Measurements from ENCODE around the gene GHRHR.

The GHRHR gene

DNA sequence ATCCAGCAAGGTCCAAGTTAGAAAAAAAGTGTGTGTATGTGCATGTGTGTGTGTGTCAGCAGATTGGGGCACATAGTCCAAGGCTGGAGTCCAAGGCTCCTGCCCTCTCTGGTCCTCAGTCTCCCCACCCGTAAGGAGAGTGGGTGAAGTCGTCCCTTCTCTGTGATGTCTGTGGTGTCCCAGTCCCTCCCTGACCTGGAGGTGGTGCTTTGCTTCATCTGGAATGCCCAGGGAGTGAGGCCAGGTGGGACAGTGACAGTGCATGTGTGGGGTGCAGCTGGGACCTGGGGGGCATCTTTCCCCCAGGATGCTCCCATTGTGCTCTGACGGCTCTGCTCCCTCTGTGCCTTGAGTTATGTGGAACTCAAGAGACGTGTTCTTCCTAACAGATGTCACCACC, 34.1 kb upstream of the GHRHR start:
- DNase-seq: no peak

DNA sequence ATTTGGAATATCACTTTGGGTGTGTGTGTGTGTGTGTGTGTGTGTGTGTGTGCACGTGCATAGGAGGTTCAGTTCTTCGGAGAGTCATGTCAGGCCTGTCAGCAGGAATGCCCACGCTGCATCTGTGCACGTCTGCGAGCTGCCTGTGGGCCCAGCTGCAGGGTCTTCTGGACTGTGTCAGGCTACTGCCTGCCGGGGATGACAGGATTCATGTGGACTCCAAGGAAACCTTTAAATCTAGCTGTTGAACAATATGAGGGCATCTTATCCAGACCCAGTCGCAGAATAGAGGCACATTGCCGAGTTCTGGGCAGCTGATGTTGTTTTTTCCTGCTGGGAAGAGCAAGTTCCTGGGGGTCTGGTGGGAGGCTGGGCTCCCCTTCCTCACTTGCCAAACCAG, 33.1 kb upstream of the GHRHR start:
- no peak for DNase-seq

DNA sequence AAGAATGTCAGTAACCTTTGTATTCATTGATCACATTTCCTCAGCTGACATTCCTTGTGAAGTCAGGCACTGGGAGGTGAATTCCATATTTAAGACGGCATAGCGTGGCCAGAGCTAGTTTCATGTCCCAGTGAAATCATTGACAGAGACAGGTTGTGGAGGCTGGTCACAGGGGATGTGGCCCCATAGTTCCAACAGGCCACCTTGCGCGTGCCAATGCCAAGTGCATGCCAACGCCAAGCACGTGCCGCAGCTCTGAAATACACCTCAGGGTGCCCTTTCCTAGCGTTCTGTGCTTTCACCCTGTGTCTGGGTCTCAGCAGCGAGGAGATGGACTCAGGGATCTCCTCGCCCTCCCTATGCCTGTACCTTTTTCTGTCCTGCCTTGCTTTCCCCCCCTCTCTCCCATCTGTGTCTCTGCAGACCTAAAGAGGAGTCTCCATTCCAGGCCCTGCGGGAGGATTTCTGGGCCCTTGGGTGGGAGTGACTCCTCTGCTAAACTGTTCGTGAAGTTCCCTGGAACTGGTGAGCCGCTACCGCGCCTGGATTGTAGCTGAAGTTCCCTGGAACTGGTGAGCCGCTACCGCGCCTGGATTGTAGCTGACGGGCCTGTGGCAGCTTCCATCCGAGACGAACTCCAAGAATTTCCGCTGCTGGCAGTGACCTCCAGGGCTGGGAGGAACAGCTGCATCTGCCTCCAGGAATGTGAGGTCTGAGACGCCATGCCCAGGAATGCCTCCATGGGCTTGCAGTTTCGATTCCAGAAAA, 32.4 kb upstream of the GHRHR start:
- DNase-seq: no peak

DNA sequence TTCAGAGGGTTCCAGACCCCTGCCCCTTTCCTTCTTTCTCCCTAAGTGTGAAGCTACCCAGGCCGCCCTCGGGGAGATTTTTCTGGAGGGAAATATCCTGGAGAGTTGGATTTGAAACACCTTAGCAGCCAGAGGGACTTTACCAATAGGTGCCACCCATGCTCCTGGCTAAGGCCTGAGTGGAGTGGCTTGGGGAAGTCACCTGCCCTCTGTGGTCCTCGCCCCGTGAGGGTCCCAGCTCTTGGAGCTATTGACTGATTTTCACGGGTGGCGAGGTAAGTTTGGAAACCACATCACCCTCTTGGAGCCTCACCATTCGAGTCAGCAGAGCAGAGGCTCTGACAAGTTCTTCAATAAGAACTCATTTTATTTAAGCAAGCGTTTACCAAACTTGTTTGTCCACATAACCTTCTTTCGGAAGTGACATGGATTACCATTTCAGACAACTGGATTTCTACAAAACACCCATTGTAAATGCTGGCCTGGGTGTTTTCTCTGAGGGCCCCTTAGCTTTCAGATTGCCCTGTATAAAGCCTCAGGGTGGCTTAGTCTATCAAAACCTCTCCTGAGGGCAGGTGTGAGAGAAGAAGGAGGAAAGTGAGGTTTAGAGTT, 31.7 kb upstream of the GHRHR start:
- DNase-seq: no peak

DNA sequence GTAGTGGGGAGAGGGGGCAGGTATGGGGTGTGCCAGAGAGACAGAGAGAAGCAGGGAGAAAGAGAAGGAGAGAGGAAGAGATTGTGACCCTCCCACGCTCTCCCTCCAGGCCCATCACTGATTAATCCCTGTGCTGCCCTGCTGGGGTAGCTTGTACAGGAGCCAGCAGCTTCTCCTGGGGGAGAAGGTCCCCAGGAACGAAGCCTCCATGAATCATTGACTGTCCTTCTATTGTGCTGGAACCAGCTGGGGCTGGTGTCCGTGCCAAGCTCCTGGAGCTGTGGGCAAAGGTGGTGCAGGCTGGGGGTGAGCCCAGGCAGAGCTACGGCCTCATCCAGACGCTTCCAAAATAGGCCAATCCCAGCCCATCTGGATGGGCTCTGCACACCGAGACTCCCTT, 31.2 kb upstream of the GHRHR start:
- DNase-seq: no peak

DNA sequence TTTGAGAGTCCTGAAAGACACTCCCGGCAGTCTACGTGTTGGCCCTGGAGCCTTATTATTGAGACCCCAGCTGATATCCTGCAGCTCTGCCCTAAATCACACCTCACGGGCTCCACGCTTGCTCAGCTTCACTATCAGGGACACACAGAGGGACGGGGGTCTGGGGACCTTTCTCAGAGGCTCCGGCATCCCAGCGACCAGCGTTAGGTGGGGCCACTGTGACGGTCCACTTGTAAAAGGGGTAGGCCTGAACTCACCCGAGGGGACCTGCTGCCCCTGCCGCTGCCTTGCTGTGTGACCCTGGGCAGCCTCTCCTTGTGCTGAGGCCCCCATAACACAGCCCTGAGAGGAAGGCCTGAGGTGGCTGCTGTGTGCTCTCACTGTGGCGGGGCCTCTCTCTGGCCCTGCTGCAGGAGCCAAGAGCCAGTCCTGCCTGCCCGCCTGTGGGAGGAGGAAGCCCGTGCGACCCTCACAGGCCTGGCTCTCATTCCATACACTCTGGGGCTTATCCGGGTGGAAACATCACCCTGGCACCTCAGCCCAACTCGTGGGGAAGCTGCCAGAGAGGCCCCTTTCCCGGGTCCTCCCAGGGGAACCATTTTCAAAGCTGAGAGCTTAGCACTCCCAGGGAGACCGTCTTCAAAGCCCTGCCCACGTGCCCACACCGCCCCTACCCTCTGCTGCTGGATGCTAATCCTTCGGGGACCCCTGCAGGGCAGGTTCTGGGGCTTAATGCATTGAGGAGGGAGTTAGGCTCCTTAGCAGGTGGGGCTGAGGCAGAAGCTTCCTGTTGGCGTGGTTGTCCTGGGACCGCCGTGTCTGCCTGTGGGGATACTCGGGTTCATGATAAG, 30.4 kb upstream of the GHRHR start:
- DNase-seq: no peak

DNA sequence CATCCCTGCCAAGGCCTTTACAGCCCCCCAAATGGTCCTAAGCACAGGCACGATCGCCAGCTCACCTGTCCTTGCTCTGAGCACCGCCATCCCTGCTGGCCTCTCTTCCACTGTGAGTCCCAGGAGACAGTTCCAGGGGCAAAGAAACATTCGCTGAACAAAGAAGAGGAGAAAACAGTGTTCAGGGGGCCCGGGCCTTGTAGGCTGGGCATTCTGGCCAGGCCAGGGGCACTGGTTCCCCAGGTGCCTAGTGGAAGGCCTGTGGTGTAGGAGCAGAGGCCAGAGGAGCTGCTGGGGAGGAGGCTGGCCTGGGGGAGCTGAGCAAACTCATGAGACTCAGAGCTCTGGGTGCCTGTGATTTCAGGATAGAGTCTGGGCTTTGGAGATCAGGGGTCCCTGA, 29.5 kb upstream of the GHRHR start:
- no peak for DNase-seq

DNA sequence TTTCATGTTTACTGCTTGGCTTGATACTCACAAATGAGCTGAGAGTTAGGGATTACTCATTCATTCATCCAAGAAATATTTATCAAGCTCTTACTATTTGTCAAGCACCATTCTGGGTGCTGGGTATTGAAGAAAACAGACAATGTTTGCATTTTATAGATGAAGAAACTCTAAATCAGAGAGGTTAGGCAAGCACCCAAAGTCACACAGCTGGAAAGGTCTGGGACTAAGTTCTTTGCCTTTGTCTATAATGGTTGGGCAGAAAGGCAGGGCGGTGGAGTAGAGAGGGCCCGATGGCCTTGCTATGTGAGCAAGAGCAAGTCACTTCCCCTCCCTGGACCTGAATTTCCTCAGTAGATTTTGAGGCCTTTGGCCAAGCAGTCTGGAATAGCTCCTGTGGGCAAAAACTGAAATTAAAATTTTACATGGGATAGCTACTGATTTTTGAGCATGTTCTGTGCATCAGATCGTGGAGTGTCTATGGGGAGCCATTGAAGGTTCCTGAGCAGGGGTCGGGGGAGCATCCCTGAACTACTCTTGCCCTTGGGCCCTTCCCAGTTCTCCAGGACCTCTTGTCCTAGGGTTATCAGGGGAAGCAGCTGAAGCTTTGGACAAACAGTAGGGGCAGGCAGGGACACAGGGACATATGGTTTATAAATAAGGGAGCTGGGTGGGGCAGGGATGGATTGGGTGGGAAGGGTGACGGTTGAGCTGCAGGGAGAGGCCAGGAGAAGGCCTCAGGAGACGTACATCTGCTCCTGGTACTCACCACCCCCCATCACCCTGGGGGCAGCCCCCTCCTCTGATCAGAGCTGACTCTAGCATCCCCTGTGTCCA, 28.8 kb upstream of the GHRHR start:
- DNase-seq: no peak

DNA sequence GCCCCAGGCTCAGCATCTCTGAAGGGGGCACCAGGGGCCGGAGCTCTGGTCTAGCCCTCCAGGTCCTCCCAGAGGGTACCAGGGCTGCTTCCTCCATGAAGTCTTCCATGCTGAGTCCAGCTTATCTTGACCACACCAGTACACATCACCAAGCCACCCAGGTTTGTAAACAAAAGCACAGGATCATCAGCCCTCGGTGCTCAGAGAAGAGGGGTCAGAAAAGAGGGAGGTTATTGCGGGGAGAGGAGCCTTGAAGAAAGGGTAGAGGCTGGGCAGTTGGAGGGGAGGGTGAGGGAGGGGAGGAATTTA, 28.2 kb upstream of the GHRHR start:
- no peak for DNase-seq

DNA sequence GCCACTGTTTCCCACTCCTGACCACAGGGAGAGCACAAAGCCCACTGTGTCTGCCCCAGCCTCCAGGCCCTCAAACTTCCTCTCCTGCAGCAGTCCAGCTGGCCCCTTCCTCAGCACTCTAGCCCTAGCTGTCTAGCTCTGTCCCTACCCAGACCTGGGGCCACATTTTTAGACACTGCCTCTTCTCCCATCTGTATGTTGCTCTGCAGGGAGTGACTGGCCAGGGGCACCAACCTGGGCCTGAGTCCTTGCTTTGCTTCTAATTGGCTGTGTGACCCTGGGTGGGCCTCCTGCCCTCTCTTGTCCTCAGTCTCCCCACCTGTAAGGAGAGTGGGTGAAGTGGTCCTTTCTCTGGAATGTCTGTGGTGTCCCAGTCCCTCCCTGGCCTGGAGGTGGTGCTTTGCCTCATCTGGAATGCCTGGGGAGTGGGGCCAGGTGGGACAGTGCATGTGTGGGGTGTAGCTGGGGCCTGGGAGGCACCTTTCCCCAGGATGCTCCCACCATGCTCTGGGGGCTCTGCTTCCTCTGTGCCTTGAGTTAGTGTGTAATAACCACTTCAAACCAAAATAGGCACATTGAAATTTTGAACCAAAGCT, 27.0 kb upstream of the GHRHR start:
- DNase-seq: no peak

DNA sequence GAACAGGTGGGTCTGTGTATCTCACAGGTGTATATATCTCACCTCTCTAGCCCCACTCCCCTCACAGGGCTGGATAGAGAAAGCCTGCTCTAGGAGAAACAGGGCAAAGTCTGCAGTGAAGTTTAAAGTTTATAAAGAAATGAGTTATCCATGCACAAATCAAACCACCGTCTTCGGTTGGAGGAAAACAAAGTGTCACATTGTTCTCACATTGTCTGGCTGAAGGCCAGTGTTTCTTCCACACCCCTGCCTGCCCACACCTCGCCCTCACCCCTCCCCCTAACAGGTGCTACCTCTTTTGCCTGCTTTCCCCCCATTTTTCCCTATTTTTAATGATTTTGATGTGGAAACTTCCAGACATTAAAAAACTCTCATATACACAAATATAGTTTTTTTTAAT, 26.3 kb upstream of the GHRHR start:
- DNase-seq: no peak

DNA sequence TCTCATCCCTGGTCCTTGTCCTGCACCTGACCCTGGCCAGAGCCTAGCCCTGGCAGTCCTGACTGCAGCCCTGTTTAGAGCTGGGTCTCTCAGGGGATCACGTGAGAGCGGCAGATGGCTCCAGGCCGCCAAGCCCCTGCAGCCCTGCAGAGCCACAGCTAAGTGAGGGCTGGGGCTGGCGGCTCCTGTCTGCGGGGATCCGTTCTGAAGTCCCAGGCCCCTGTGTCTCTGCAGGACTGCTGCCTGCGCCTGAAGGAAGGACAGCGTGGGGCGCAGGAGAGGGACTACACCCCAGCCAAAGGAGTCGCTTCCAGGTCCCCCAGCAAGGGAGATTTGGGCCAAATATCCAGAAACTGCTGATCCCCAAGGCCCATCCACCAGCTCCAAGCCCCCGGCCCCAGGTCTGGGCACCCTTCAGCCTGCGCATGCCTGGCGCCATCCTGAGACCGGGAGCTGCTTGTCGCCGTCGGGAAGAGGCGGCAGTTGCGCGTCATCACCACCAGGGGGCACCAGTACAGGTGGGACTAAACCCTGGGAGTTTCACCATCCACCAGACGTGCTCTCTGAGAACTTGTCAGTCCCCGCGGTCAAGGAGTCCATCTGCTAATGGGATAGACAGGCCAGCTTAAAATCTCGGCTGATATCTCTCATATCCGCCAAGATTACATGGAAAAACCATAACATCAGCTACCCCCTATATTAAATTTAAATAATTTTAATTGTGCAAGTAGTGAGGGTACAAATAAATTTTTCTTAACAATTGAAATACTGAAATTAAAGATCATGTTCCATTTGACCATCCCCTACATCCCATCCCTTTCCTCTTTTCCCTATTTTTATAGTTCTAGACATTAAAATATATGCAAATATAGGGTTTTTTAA, 25.1 kb upstream of the GHRHR start:
- peak; percentile 58 for DNase-seq

DNA sequence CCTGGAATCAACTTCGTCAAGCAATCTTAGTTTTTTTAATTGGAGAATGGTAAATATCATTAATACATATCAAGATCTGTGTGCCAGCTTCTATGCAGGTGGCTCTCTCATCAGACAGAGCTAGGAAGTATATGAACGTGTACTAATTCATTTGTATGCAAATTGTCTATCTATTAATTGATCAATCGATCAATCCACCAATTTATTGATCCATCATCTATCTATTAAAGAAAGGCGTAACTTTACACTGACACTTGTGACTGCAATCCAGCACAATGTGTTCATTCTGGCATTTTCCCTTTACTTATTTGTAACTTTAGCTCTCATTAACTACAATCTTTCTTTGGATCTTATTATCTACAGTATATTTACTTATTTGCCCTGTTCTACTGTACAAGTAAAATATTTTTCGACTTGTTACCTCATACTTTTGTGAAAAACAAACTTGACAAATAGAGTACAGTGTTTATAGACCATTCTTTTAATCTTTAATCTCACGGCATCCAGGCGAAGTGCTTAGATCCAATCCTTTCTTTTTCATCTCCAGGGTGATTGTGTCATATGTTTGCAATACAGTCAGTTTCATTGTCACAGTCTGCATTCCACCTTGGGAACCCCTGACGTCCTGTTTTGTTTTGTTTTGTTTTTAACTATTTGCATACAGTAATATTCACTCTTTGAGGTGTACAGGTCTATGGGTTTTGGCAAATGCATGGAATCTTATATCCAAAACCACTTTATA, 22.0 kb upstream of the GHRHR start:
- no peak for DNase-seq

DNA sequence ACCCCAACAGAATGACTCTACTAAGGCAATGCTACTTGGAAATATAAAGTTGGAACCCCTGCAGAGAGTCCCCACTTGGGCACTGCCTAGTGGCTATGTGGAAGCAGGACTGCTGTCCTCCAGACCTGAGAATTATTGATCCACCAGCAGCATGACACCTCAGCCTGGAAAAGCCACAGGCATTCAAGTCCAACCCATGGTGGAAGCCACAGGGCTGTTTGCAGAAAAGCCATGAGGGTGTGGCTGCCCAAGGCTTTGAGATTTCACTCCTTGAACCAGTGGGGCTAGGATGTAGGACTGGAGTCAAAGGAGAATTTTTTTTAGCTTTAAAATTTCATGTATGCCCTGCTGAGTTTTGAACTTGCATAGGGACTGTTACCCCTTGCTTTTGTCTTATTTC, 13.6 kb upstream of the GHRHR start:
- DNase-seq: no peak

DNA sequence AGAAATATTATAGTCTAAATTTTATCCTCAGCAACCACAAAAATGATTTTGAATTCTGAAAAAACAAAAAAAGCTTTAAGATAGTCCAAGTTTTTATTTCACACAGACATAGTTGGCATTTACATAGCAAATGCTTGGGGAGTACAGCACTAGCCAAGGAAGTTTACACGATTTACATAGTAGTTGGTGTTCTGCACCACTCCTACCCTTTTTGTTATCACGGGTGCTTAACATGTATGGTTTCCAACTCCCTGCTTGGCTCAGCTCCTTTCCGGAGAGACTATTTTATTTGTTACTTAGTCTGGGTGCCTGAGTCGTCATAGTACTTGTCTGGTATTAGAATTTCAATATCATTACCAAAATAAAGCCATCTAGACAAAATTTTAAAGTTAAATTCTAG, 8.8 kb upstream of the GHRHR start:
- no peak for DNase-seq

DNA sequence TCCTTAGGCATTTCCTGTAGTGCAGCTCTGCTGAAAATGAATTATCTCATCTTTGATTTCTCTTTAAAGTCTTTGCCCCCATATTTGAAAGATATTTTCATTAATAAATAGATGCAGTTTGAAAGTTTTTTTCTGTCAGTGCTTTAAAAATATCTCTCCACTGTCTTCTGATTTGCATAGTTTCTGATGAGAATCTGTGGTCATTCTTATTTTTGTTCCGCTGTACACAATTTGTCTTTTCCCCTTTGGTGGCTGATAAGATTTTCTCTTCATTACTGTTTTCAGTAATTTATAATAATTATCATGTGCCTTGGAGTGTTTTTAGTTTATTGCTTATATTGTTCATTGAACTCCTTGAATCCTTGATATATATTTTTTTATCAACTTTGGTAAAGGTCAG, 7.0 kb upstream of the GHRHR start:
- DNase-seq: no peak

DNA sequence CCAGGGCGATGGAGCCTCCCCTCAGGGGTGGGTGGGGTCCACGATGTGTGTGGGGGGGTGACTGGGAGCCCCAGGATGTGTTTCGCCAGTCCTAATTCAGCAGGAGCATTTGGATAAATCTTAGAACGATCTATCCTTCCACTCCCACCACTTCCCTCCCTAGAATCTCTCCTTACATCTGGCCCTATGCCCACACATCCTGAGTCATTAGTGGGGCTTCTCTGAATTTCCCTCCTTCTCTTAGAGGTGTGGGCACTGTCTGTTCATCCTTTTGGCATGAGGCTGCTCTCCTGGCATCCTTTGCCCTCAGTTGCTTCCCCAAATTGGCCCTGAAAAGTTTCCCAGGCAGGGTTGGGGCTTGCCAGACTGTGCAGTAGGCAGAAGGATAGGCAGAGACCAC, 1.6 kb downstream of the GHRHR start:
- no peak for DNase-seq

DNA sequence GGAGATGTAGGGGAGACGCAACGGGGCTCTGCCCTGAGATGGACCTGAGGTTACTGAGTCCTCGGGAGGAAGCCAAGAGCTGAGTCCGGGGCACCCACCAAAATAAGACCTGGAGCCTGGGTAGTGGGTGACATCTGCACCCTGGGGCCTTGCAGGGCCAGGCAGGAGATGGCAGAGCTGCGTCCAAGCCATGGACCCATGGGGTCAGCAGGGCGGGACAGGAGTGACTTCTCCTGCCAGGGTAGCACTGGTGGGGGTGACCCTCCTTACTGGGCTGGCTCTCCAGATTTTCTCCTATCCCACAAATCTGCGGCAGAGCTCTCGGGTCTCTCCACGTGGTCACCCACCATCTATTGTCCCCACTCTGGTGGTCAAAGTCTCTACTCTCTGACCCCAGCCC, 2.1 kb downstream of the GHRHR start:
- DNase-seq: no peak

DNA sequence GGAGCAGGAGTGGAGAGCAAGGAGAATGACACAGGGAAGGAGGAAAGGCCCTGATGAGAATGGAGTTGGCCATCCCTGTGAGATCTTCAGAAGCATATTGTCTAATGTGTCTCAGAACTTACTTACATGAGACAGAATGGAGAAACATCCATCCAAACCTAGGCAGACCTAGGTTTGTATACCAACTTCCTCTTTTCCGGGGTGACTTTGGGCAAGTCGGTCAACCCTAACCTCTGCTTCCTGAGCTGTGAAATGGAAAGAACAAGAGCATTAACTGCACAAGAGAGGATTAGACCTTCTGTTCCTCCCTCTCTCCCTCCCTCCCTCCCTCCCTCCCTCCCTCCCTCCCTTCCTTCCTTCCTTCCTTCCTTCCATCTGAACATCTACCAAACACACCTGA, 4.5 kb downstream of the GHRHR start:
- DNase-seq: no peak

DNA sequence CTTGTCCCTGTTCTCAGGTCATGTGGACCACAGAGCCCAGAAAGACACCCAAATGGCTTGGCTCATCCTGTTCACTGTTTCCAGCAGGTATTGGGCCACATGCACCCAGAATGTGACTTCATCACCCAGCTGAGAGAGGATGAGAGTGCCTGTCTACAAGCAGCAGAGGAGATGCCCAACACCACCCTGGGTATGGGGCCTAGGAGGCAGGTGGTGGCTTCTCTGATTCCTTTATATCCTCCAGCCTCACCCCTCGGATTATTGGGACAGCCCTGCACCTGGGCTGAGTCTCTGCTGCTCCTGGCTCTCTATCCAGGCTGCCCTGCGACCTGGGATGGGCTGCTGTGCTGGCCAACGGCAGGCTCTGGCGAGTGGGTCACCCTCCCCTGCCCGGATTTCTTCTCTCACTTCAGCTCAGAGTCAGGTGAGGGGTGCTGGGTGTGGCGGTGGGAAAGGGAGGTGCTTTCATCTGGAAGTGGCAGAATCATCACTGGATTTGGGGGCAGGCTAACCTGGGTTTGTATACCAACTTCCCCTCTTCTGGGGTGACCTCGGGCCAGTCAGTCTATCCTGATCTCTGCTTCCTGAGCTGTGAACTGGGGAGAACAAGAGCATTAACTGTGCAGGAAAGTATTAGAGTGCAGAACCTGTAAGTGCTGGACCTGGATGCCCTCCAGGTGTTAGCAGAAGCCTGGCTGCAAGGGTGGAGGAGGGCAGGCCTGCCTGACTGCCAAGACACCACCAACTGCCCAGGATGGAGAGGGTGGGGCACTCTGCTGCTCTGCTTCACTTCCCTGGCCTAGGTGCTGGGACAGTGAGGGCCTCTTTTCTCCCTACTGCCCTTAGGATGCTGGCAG, 5.2 kb downstream of the GHRHR start:
- DNase-seq: no peak
